A204.1 (cell line): Measurements from ENCODE around the gene U2SURP.
"Not testable (repeated sequence)": the region's sequence is repeated elsewhere in the genome, so short reads cannot be mapped to it uniquely, and the experiment has no call there.

Source experiments
- FAIRE-seq: peaks from 2 replicates; lab custom pipeline; 2012; peaks lifted over from hg19 to GRCh38; lab: Jason Lieb, UNC

U2SURP gene

GRCh38 chr3:143071776-143072175 is 70.4 kb downstream of the U2SURP start:
- no peak for FAIRE-seq

GRCh38 chr3:143072298-143073020 is 71.1 kb downstream of the U2SURP start:
- not testable (repeated sequence) for FAIRE-seq

GRCh38 chr3:143073541-143073940 is 72.2 kb downstream of the U2SURP start:
- FAIRE-seq: not testable (repeated sequence)

- FAIRE-seq: not testable (repeated sequence)
These were observed 72.6 kb downstream of the U2SURP start for GRCh38 chr3:143073983-143074382.

- FAIRE-seq: no peak
These were observed 77.5 kb downstream of the U2SURP start for GRCh38 chr3:143078883-143079282.

- FAIRE-seq: no peak
These were observed 78.8 kb downstream of the U2SURP start for GRCh38 chr3:143080196-143080595.

GRCh38 chr3:143081365-143081764 is 80.0 kb downstream of the U2SURP start:
- FAIRE-seq: no peak

- FAIRE-seq: no peak
These were observed 80.7 kb downstream of the U2SURP start for GRCh38 chr3:143081844-143082778.

GRCh38 chr3:143083781-143084180 is 82.4 kb downstream of the U2SURP start:
- FAIRE-seq: no peak

GRCh38 chr3:143084856-143085731 is 83.7 kb downstream of the U2SURP start:
- FAIRE-seq: no peak

GRCh38 chr3:143088835-143089234 is 87.5 kb downstream of the U2SURP start:
- FAIRE-seq: no peak

GRCh38 chr3:143089965-143090364 is 88.6 kb downstream of the U2SURP start:
- no peak for FAIRE-seq

GRCh38 chr3:143090486-143090885 is 89.1 kb downstream of the U2SURP start:
- FAIRE-seq: no peak

- FAIRE-seq: no peak
These were observed 89.8 kb downstream of the U2SURP start for GRCh38 chr3:143090976-143091837.

GRCh38 chr3:143092191-143092590 is 90.8 kb downstream of the U2SURP start:
- FAIRE-seq: no peak

GRCh38 chr3:143095813-143096212 is 94.4 kb downstream of the U2SURP start:
- FAIRE-seq: no peak

- no peak for FAIRE-seq
These were observed 96.8 kb downstream of the U2SURP start for GRCh38 chr3:143098032-143098764.

GRCh38 chr3:143099210-143099609 is 97.8 kb downstream of the U2SURP start:
- FAIRE-seq: no peak

- FAIRE-seq: no peak
These were observed 98.3 kb downstream of the U2SURP start for GRCh38 chr3:143099690-143100089.

- no peak for FAIRE-seq
These were observed 99.1 kb downstream of the U2SURP start for GRCh38 chr3:143100451-143100850.
